ES-I3 (cell line): ENCODE results near the gene TAP2.
A peak's percentile ranks its signal among the peaks of the same experiment; 100 is the strongest.
"Not testable (repeated sequence)": the region's sequence is repeated elsewhere in the genome, so short reads cannot be mapped to it uniquely, and the experiment has no call there.

ENCODE experiments used
- H3K36me3 ChIP-seq: 2 replicates; pipeline ENCODE4 v1.6.1; 2013; ENCODE audit warnings: mild to moderate bottlenecking, low read length, control low read depth, moderate library complexity; ENCODE audit not compliant: insufficient read depth
- H3K4me1 ChIP-seq: 2 replicates; pipeline ENCODE4 v1.6.1; 2013; ENCODE audit warnings: mild to moderate bottlenecking, control low read depth, low read length; ENCODE audit not compliant: insufficient read depth
- H3K9ac ChIP-seq: 2 replicates; pipeline ENCODE4 v1.6.1; 2013; ENCODE audit warnings: low read depth, mild to moderate bottlenecking, low read length, moderate library complexity
- H3K9me3 ChIP-seq: 2 replicates; pipeline ENCODE4 v1.6.1; 2013; ENCODE audit warnings: mild to moderate bottlenecking, low read length, moderate library complexity; ENCODE audit not compliant: control insufficient read depth, insufficient read depth

Gene TAP2

GRCh38 chr6:32838114-32838958 is at the start of gene TAP2:
Gene TAP2, minus strand, starts transcription at chr6:32838739. Its CDS starts 506 bp downstream, at chr6:32838233.
- Histone ChIP-seq H3K4me1 (no peaks in the 10 kb centered on the region), H3K9me3 (no peaks in the 10 kb centered on the region), H3K36me3 (no peaks in the 10 kb centered on the region), H3K9ac (peak within 1 kb of the TSS; percentile 77)

- Histone ChIP-seq H3K36me3 (no peaks in the 10 kb centered on the region; the same call in 1 of the 2 replicates), H3K9ac (no peak overlapping the region), H3K9me3 (no peaks in the 10 kb centered on the region), H3K4me1 (no peaks in the 10 kb centered on the region)
Observed at GRCh38 chr6:32887616-32888015, 49.1 kb upstream of the TAP2 start.

- Histone ChIP-seq H3K4me1 (no peaks in the 10 kb centered on the region), H3K9ac (no peak overlapping the region), H3K36me3 (no peaks in the 10 kb centered on the region; the same call in 1 of the 2 replicates), H3K9me3 (no peaks in the 10 kb centered on the region)
Observed at GRCh38 chr6:32886681-32887383, 48.3 kb upstream of the TAP2 start.

- Histone ChIP-seq H3K4me1 (no peaks in the 10 kb centered on the region), H3K36me3 (no peaks in the 10 kb centered on the region), H3K9ac (no peak overlapping the region), H3K9me3 (no peaks in the 10 kb centered on the region)
Observed at GRCh38 chr6:32885698-32886286, 47.3 kb upstream of the TAP2 start.

GRCh38 chr6:32883789-32884188 is 45.2 kb upstream of the TAP2 start:
- H3K36me3 ChIP-seq = no peaks in the 10 kb centered on the region
- no peaks in the 10 kb centered on the region for H3K9me3 ChIP-seq
- H3K9ac ChIP-seq = no peak overlapping the region
- no peaks in the 10 kb centered on the region for H3K4me1 ChIP-seq

- Histone ChIP-seq H3K4me1 (no peaks in the 10 kb centered on the region), H3K9me3 (no peaks in the 10 kb centered on the region), H3K9ac (no peak overlapping the region), H3K36me3 (no peaks in the 10 kb centered on the region)
Observed at GRCh38 chr6:32882879-32883250, 44.3 kb upstream of the TAP2 start.

- H3K4me1 ChIP-seq, H3K36me3 ChIP-seq, H3K9me3 ChIP-seq, H3K9ac ChIP-seq: not testable (repeated sequence)
Observed at GRCh38 chr6:32880962-32881361, 42.4 kb upstream of the TAP2 start.

- Histone ChIP-seq H3K4me1 (no peaks in the 10 kb centered on the region), H3K9ac (no peak overlapping the region), H3K36me3 (no peaks in the 10 kb centered on the region), H3K9me3 (no peaks in the 10 kb centered on the region)
Observed at GRCh38 chr6:32879691-32880090, 41.2 kb upstream of the TAP2 start.

- Histone ChIP-seq H3K9me3 (no peaks in the 10 kb centered on the region), H3K4me1 (no peaks in the 10 kb centered on the region), H3K36me3 (no peaks in the 10 kb centered on the region), H3K9ac (no peak overlapping the region)
Observed at GRCh38 chr6:32876603-32877002, 38.1 kb upstream of the TAP2 start.

- not testable (repeated sequence) for H3K9me3 ChIP-seq, H3K9ac ChIP-seq, H3K4me1 ChIP-seq, H3K36me3 ChIP-seq
Observed at GRCh38 chr6:32873947-32874346, 35.4 kb upstream of the TAP2 start.

- Histone ChIP-seq H3K36me3 (no peaks in the 10 kb centered on the region), H3K4me1 (no peaks in the 10 kb centered on the region), H3K9ac (no peak overlapping the region), H3K9me3 (no peaks in the 10 kb centered on the region)
Observed at GRCh38 chr6:32868257-32868788, 29.8 kb upstream of the TAP2 start.

GRCh38 chr6:32867554-32868256 is 29.2 kb upstream of the TAP2 start:
- Histone ChIP-seq H3K4me1 (no peaks in the 10 kb centered on the region), H3K36me3 (no peaks in the 10 kb centered on the region), H3K9me3 (no peaks in the 10 kb centered on the region), H3K9ac (no peak overlapping the region)

GRCh38 chr6:32867022-32867477 is 28.5 kb upstream of the TAP2 start:
- H3K4me1 ChIP-seq = no peaks in the 10 kb centered on the region
- no peaks in the 10 kb centered on the region for H3K9me3 ChIP-seq
- no peaks in the 10 kb centered on the region for H3K36me3 ChIP-seq
- H3K9ac ChIP-seq = no peak overlapping the region
